SJCRH30 (cell line): ENCODE data around the gene GATB. TPM values are rescaled to one million over a fixed set of nuclear protein-coding genes. Genes with fewer than 3 reads are reported as not detected.

Experiments used
- DNase-seq, 2 experiments: peaks; one replicate each; pipeline ENCODE4 v3.0.0-alpha.2; 2015 to 2020
- H3K27ac ChIP-seq: fragments of 250-450 bp; sonication (Bioruptor Pico); 2 replicates; pipeline ENCODE4 v1.5.1; 2020; ENCODE audit warnings: mild to moderate bottlenecking, moderate library complexity
- H3K27me3 ChIP-seq: fragments of 250-450 bp; sonication (Bioruptor Pico); 2 replicates; pipeline ENCODE4 v1.5.1; 2020; ENCODE audit warnings: mild to moderate bottlenecking, moderate library complexity
- H3K36me3 ChIP-seq: fragments of 250-450 bp; sonication (Bioruptor Pico); 2 replicates; pipeline ENCODE4 v1.5.1; 2020; ENCODE audit warnings: mild to moderate bottlenecking, moderate library complexity
- H3K4me1 ChIP-seq: fragments of 250-450 bp; sonication (Bioruptor Pico); 2 replicates; pipeline ENCODE4 v1.5.1; 2020; ENCODE audit warnings: mild to moderate bottlenecking, moderate library complexity
- H3K4me3 ChIP-seq: fragments of 250-450 bp; sonication (Bioruptor Pico); 2 replicates; pipeline ENCODE4 v1.5.1; 2020; ENCODE audit warnings: mild to moderate bottlenecking, moderate library complexity
- H3K9me3 ChIP-seq: fragments of 250-450 bp; sonication (Bioruptor Pico); replicated peaks from 2 replicates; pipeline ENCODE4 v1.5.1; 2020; ENCODE audit warnings: mild to moderate bottlenecking, moderate library complexity
- total RNA-seq: library from RNA; depleted of rRNA; stranded (reverse); fragments of >200 nt; shearing (Covaris generic); gene quantifications from 2 replicates; pipeline ENCODE4 v1.2.3, GENCODE V29; 2014

GATB gene
- total RNA-seq, 1 experiment from 2014 or later, result 15.8 TPM

DNA sequence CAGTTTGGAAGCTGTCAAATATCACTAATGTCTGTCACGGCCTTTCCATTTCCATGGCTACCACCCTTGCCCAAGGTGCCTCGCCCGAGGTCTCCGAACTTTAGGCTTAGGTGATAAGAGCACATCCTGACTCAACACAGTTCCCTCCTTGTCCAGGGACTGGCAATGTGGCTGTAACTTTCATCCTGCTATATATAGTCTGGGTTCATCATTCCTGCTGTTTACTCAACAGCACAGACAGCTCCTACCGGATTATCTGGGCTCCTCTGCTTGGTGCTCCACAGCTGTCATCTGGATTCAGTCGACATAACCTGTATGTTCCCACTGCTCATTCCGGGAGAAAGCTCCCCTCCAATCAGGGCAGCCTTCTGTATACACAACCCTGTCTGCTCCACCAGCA, 51.2 kb downstream of the GATB start:
- DNase-seq, result no peak
- Histone ChIP-seq H3K36me3 (no peaks in the 10 kb centered on the region), H3K27me3 (no peaks in the 10 kb centered on the region), H3K27ac (no peak overlapping the region), H3K4me1 (peaks cover 2% of the 10 kb centered on the region; the same call in 1 of the 2 replicates), H3K9me3 (no peaks in the 10 kb centered on the region), H3K4me3 (no peak overlapping the region)

DNA sequence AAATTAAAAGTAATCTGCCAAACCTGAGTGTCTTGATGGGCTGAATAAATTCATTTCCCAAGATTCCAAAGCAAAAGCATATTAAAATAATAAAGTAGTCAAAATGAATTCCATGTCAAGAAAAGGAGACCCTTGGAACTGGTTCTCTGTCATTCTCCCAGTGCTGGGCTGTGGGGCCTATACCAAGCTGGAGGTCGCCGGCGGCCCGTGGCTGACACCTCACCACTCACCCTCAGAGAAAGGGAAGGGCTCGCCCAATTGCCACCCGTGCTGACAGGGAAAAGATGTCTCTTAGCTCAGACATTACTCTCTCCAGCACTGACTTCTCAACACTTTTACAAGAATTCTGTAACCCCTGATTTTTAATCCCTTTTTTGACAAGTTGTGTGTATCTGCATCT, 51.7 kb downstream of the GATB start:
- H3K4me1 ChIP-seq, result no peaks in the 10 kb centered on the region

DNA sequence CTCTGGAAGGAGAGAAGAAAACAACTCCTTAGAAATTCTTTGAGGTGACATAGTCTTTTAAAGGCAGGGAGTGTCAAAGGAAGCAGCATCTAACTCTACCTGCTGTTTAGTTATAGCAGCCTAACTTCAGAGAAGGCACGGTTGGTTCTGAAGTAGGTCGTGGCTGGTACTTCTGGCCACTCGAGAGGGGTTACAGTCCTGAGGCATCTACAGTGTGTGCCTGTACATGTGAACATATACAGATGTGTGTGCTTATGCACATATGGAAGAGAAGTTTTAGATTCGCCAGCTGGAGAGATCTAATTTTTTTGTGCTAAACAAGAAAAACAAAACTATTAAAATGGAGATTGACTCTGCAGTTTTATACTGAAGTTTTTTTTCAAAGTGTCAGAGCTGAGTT, 52.7 kb downstream of the GATB start:
- Histone ChIP-seq H3K27ac (no peak overlapping the region), H3K36me3 (no peaks in the 10 kb centered on the region), H3K4me1 (no peaks in the 10 kb centered on the region), H3K9me3 (no peaks in the 10 kb centered on the region), H3K4me3 (no peak overlapping the region), H3K27me3 (no peaks in the 10 kb centered on the region)
- no peak for DNase-seq

More for the DNA sequence above, 51.7 kb downstream of the GATB start:
- no peaks in the 10 kb centered on the region for H3K36me3 ChIP-seq
- H3K27ac ChIP-seq, result no peak overlapping the region
- no peak overlapping the region for H3K4me3 ChIP-seq
- H3K9me3 ChIP-seq, result no peaks in the 10 kb centered on the region
- DNase-seq, result no peak
- no peaks in the 10 kb centered on the region for H3K27me3 ChIP-seq

DNA sequence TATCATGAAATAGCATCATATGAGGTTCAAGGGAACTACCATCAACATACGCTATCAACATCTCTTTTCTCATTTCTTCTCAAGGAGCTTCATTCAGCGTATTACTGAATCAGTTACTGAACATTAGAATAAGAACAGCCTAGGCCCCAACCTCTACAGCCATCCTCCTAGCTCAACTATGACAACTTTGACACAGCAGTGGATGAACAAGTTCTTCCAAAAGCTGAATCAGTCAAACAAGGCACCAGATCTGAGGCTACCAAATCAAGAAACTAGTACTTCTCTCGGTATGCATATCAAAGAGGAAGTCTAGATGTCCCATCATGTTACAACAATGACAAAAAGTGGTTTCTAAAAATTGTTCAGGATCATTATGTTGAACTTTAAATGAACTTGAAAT, 57.4 kb downstream of the GATB start:
- DNase-seq, result no peak
- H3K27me3 ChIP-seq, result no peaks in the 10 kb centered on the region
- H3K36me3 ChIP-seq, result no peaks in the 10 kb centered on the region
- no peaks in the 10 kb centered on the region for H3K4me1 ChIP-seq
- H3K9me3 ChIP-seq, result no peaks in the 10 kb centered on the region
- H3K27ac ChIP-seq, result no peak overlapping the region
- no peak overlapping the region for H3K4me3 ChIP-seq

DNA sequence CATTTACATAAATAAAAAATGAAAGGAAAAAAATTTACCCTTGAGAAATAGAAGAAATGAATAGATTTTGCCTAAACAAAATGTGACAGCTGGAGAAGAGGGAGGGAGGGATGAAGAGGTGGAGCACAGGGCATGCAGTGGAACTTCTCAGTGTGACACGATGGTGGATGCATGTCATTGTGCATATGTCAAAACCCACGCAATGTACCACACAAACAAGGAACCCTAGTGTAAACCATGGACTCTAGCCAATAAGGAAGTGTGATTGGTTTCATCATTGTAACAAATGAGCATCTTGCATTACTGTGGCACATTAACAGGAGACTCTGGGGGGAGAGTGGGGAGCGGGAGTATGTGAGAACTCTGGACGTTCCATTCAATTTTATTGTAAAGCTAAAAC, 58.6 kb downstream of the GATB start:
- Histone ChIP-seq H3K4me3 (no peak overlapping the region), H3K36me3 (no peaks in the 10 kb centered on the region), H3K27me3 (no peaks in the 10 kb centered on the region), H3K27ac (no peak overlapping the region), H3K4me1 (no peaks in the 10 kb centered on the region), H3K9me3 (no peaks in the 10 kb centered on the region)
- no peak for DNase-seq

DNA sequence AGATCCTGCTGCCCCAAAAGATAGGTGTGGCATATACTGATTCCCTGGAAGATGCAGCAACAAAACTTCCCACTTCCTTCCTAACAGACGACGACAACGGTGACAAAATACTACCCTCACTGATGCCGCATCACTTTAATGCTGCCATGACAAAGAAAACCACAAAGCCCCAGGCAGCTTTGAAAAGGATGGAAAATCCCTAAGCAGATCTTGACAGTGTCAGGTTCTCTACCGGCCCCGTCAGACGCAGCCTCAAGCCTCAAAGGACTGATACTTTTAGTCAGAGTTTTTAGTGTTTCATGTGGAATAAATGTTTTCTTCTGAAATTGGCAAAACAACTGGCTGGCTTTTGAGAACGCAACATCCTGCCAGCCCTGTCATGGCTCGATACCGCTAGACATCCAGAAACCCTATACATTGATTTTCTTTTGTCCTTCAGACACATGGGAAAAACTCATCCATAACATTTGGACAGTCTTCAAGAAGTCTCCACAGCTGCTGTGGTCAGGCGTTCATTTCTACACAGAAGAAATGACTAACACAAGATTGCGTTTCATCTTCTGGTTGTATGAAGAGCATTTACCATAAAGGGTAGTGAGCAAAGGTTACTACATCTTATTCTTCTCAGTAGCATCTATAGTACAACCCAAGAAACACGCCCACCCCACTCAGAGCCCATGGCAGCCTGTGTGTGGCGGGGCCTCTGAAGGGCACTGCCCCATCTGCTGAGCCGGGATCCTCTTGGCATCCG, 60.1 kb downstream of the GATB start:
- Histone ChIP-seq H3K9me3 (no peaks in the 10 kb centered on the region), H3K36me3 (no peaks in the 10 kb centered on the region), H3K27ac (no peak overlapping the region), H3K27me3 (no peaks in the 10 kb centered on the region), H3K4me3 (no peak overlapping the region), H3K4me1 (no peaks in the 10 kb centered on the region)
- no peak for DNase-seq

DNA sequence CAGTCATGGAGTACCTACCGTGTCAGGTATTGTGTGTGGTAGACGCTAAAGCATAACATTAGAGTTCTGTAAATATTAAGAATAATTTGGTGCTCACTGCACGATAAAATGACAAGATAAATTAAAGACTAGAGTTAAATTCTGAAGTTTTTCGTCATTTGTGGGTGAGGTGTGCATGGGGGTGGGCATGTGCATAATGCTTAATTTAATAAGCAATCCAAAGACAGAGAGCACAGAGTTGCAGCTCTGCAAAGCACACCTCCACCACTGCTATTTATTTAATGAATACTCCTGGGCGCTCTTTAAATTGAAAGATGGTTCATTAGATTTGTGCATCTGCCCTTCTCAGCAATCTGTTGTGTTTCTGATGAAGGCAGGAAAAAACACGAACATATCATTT, 62.6 kb downstream of the GATB start:
- Histone ChIP-seq H3K27me3 (no peaks in the 10 kb centered on the region), H3K36me3 (no peaks in the 10 kb centered on the region), H3K9me3 (no peaks in the 10 kb centered on the region), H3K4me3 (no peak overlapping the region), H3K4me1 (peaks cover 7% of the 10 kb centered on the region; the same call in 1 of the 2 replicates), H3K27ac (no peak overlapping the region)
- no peak for DNase-seq

DNA sequence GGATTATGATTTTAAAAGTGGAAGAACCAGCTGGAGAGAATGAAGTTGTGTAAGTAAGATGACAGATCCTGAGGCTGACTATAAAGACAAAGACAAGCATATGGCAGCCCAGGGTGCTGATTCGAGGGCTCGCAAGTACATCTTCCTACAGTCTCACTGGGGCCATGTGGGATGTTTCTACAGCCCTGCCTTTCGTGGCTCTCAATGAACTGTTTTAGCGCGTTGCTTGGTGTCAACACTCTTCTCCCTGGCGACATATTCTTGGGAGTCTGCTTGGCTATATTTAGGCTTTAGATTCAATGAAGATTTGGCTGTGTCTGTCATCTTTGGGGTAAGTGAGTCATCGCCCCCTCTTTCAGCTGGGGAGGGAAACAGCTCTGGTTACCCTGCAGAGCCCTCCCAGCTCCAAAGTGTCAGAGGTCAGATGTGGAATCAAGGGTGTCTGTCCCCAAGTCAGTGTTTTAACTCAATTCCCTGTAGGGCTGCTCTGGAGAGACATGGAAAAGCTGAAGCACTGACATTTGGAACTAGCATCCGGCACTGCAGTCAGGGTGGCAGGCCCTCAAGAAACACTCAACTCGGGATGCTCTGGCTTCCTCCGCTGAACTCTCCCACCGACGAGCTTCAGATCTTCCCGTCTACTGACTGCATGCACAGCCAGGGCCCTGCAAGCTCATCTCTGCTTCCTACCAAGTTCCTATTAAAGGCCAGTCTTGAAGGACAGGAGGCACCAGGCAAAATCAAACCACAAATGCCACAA, 65.7 kb downstream of the GATB start:
- Histone ChIP-seq H3K27me3 (no peaks in the 10 kb centered on the region), H3K36me3 (no peaks in the 10 kb centered on the region), H3K27ac (no peak overlapping the region), H3K4me1 (peaks cover 33% of the 10 kb centered on the region), H3K4me3 (no peak overlapping the region), H3K9me3 (no peaks in the 10 kb centered on the region)
- no peak for DNase-seq

DNA sequence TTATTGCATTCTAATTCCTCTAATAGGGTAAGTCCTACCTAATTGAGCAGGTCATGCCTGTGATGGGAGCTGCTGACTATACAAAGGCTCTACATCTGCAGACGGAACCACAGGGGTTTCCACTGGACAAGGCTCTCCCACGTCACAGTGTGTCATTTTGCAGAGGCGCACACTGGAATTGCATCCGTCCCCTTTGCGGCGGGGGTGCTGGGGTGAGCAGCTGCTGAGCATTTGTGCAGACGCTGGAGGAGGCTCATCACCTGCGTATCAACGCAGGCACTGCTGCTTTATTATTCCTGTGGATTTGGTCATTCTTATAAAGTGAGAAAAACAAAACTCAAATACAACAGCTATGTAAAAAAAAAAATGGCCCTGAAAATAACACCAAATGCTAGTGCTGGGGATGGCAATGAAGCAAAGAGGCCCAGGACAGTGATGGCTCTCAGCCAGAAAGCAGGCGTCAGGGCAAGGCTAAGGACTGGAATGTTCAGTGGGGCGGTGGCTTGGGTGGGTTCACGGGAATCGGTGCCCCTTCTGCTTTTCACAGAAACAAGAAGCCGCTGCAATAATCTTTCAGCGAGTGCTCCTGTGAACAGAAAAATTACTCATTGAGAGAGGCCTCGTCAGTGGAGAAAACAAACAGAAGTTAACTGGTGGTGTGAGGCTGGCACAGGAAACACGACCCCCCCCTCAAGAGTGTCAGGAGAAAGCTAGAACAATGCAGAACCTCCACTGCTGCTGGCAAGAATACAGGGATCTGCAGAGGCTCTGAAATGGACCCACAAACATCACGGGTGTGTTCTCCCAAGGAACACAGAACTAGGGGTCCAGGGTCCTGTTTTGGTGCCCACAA, 67.8 kb downstream of the GATB start:
- peak overlapping the region; percentile 88 for H3K27ac ChIP-seq
- peak overlapping the region; percentile 27 for H3K4me3 ChIP-seq
- H3K36me3 ChIP-seq, result no peaks in the 10 kb centered on the region
- peak; percentile 75 to 77 for DNase-seq
- H3K27me3 ChIP-seq, result no peaks in the 10 kb centered on the region
- no peaks in the 10 kb centered on the region for H3K9me3 ChIP-seq
- H3K4me1 ChIP-seq, result peaks cover 41% of the 10 kb centered on the region

DNA sequence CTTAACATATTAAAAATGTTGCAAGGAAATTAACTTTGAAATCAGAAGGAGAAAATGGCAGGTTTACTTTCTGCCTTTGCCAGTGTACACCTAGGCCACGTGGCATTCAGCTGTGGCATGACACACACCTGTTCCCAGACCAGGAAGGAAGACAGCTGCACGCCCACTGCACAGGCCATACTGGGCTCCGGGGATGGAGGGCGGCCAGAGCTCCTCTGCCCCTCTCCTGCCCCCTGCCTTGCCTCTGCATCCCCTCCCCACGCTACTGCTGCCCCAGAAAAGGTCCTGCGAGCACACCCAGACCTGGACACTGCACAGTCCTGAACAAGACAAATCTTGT, 68.4 kb downstream of the GATB start:
- Histone ChIP-seq H3K27me3 (no peaks in the 10 kb centered on the region), H3K9me3 (no peaks in the 10 kb centered on the region), H3K27ac (peak overlapping the region; percentile 88), H3K4me1 (peaks cover 41% of the 10 kb centered on the region), H3K4me3 (peak overlapping the region; percentile 27), H3K36me3 (no peaks in the 10 kb centered on the region)
- DNase-seq, result peak; percentile 64 to 67

DNA sequence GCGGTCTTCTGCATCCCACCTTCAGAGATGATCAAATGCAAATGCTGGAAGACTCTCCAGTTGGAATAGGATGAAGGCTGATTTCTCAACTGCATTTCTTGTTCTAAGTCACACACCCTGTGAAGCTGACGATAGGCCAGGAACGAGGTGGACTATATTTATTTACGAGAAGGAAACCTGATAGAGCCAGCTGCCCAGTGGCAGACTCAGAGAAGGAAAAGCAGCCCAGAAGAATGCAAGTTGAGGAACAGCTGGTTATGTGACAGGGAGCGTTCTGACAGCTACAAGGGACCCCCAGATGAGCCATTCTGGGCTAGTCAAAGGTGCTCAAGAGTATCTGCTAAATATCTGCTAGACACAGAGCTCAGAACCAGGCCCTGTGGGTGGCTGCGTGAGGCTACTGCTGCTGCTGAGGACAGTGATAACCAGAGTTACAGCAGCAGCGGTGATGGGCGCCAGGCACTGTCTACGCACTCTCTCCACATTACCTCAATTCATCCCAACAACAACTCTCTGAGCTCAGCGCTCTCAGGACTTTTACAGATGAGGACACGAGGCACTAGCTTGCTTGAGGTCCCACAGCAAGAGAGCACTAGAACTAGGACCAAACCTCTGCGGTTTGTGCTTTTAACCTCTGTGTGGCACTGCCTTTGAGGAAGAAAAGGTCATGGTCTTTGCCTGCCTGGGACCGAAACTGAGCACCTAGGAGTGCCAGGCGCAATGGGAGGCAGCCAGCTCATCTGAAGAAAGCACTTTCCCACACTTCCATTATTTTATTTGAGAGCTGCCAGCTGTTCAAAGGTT, 69.0 kb downstream of the GATB start:
- H3K9me3 ChIP-seq, result no peaks in the 10 kb centered on the region
- H3K36me3 ChIP-seq, result no peaks in the 10 kb centered on the region
- peak; percentile 42 to 65 for DNase-seq
- H3K4me3 ChIP-seq, result peak overlapping the region; percentile 12
- H3K4me1 ChIP-seq, result peaks cover 41% of the 10 kb centered on the region
- H3K27me3 ChIP-seq, result no peaks in the 10 kb centered on the region
- H3K27ac ChIP-seq, result peak overlapping the region; percentile 88

DNA sequence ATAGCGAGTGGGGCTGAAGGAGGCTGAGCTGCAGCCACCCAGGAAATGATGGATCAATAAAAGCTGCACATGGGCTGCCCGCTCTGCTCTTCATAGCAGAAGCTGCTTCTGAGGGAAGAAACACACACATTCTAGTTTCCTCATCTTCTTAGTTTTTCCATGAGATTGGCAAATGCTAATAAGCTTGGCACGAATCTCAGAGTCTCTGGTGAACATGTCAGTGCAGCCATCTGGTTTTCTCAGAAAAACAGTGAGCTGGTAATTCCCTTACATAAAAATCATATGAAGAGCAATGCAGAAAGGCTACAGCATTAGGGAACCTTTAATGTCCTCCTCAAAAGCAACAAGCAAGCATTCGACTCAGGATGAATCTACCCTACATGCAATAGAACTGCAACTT, 69.9 kb downstream of the GATB start:
- H3K27me3 ChIP-seq, result no peaks in the 10 kb centered on the region
- peaks cover 41% of the 10 kb centered on the region for H3K4me1 ChIP-seq
- H3K27ac ChIP-seq, result peak overlapping the region; percentile 37; the same call in 1 of the 2 replicates
- H3K4me3 ChIP-seq, result no peak overlapping the region
- DNase-seq, result no peak
- no peaks in the 10 kb centered on the region for H3K36me3 ChIP-seq
- no peaks in the 10 kb centered on the region for H3K9me3 ChIP-seq

DNA sequence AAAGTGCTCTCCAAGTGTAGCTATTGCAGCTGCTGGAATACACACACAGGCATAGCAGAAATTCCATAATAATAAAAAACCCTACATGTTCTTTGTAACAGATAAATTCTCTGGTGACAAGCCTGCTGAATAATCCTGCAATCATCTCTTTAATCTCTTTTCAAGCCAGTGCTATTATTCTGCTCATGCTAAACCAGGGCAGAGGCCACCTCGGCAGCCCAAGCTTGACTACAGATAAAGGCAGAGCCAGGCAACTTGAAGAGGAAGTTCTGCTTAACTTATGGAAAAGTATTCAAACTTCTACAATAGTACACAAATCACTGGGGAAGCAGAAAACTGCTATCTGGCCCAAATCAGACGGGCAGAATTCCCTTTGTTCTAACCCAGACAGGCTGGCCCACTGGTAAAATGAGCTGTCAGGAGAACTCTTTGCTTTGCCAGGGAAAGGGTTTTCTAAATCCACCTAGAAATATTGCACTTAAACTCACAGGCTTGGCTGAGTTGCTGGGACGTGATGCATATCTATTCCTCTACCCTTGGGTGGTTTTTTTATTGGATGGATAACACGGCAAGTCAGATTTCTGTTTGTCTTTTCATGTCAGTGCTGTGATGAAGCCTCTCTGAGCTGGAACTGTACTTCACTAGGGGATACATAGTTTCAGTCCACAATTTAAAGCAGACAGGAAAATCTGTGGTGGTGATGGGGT, 70.5 kb downstream of the GATB start:
- H3K4me3 ChIP-seq, result no peak overlapping the region
- peaks cover 41% of the 10 kb centered on the region for H3K4me1 ChIP-seq
- no peak for DNase-seq
- peak overlapping the region; percentile 37; the same call in 1 of the 2 replicates for H3K27ac ChIP-seq
- no peaks in the 10 kb centered on the region for H3K27me3 ChIP-seq
- no peaks in the 10 kb centered on the region for H3K9me3 ChIP-seq
- no peaks in the 10 kb centered on the region for H3K36me3 ChIP-seq
